ENCODE results near the gene PRR5L.

The PRR5L gene

GRCh38 chr11:36493332-36493731 lies 197.2 kb downstream of the PRR5L start:
- no peak for TF ChIP-seq CTCF (IDR thresholded peaks at IDR 0.05; ENCODE audit: low read depth, low read length, missing control alignments)
- in situ Hi-C loops (cut with HindIII; ENCODE audit: low sequenced_read_pairs), result no loop called here
- DNase-seq (ENCODE audit: low read depth), result no peak
- no peak overlapping the region for H3K4me3 ChIP-seq (ENCODE audit: low read depth, low read length)

GRCh38 chr11:36498721-36499120 lies 202.6 kb downstream of the PRR5L start:
- H3K4me3 ChIP-seq (ENCODE audit: low read depth, low read length), result no peak overlapping the region
- no peak for DNase-seq (ENCODE audit: low read depth)
- TF ChIP-seq CTCF (IDR thresholded peaks at IDR 0.05; ENCODE audit: low read depth, low read length, missing control alignments), result no peak
- in situ Hi-C loops (cut with HindIII; ENCODE audit: low sequenced_read_pairs), result no loop called here

GRCh38 chr11:36499315-36499714 lies 203.2 kb downstream of the PRR5L start:
- H3K4me3 ChIP-seq (ENCODE audit: low read depth, low read length), result no peak overlapping the region
- no peak for TF ChIP-seq CTCF (IDR thresholded peaks at IDR 0.05; ENCODE audit: low read depth, low read length, missing control alignments)
- no peak for DNase-seq (ENCODE audit: low read depth)
- in situ Hi-C loops (cut with HindIII; ENCODE audit: low sequenced_read_pairs), result no loop called here

GRCh38 chr11:36500315-36500721 lies 204.2 kb downstream of the PRR5L start:
- peak; percentile 73 for DNase-seq (ENCODE audit: low read depth)
- H3K4me3 ChIP-seq (ENCODE audit: low read depth, low read length), result no peak overlapping the region
- in situ Hi-C loops (cut with HindIII; ENCODE audit: low sequenced_read_pairs), result no loop called here
- no peak for TF ChIP-seq CTCF (IDR thresholded peaks at IDR 0.05; ENCODE audit: low read depth, low read length, missing control alignments)

GRCh38 chr11:36501236-36501635 lies 205.1 kb downstream of the PRR5L start:
- TF ChIP-seq CTCF (IDR thresholded peaks at IDR 0.05; ENCODE audit: low read depth, low read length, missing control alignments), result no peak
- in situ Hi-C loops (cut with HindIII; ENCODE audit: low sequenced_read_pairs), result no loop called here
- no peak overlapping the region for H3K4me3 ChIP-seq (ENCODE audit: low read depth, low read length)
- no peak for DNase-seq (ENCODE audit: low read depth)

GRCh38 chr11:36507824-36508489 lies 211.9 kb downstream of the PRR5L start:
- in situ Hi-C loops (cut with HindIII; ENCODE audit: low sequenced_read_pairs), result no loop called here
- H3K4me3 ChIP-seq (ENCODE audit: low read depth, low read length), result no peak overlapping the region
- TF ChIP-seq CTCF (IDR thresholded peaks at IDR 0.05; ENCODE audit: low read depth, low read length, missing control alignments), result no peak
- DNase-seq (ENCODE audit: low read depth), result no peak
